Measurements from ENCODE around the gene RAD51AP2.
"Not testable (repeated sequence)": the region's sequence is repeated elsewhere in the genome, so short reads cannot be mapped to it uniquely, and the experiment has no call there.

Gene RAD51AP2

DNA sequence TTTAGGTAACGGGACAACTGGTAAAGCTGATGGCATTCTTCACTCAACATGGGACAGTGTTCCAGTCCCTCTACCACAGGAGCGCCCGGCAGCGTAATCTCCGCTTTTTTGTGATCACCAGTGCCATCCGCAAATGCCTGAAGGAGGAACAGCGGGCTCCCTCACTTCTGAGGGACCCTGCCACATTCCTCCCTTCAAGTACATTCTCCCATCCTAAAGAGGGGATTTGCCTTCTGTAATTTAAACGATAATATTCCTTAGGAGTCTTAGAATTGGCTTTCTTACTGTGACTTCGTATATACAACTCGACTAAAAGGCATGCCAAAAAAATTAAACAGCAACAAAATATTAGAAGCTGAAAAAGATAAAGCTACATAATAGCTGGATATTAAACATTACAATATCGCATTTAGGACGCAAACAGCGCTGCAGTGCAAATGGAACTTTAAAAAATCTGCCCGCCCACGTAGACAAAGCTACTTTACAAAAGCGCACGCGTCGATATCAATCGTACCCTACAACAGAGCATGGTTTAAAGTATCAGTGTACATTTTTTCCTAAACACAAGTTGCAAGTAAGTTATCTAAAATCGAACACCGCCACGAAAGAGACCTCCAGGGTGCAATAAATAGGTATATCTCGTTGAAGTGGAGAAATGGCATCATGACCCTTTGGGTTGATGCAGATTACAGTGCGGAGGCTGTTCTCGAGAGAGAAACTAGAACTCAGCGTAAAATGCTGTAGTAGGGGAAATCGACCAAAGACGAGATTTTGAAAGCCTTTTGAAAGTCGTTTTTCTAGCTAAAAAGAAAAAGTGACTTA lies 20.0 kb upstream of the RAD51AP2 start:
- no peak for DNase-seq (ENCODE audit: low read depth in 2 of 2)

DNA sequence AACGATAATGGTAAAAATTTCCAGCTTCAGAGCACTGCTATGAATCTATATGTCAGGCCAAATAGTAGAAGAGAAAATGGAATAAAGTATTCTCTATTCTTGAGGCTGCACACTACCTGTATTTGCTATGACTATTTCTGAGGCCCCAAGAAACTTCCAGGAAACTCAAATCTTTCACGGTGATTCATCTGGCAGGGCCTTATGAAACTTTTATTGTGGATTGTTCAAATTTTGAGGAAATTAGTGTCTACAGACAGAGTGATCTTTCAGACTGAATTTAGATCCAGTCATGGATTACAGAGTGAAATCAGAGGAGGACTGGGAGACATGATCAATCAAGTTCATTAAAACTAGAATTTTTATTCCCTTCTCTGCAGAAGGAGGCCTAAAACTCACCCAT lies 18.2 kb upstream of the RAD51AP2 start:
- no peak for DNase-seq (ENCODE audit: low read depth in 2 of 2)

DNA sequence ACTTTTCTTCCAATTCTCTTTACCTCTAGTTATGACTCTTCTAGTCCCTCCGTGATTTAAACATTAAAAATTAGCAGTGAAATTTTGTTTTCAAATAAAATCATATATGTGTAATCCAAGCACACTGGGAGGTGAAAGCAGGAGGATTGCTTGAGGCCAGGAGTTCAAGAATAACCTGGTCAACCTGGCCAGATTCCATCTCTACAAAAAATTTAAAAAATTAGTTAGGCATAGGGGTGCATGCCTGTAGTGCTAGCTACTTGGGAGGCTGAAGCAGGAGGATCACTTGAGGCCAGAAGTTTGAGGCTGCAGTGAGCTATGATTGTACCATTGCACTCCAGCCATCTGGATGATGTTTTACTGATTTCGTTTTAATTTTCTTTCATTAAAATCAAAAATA lies 15.3 kb upstream of the RAD51AP2 start:
- DNase-seq (ENCODE audit: low read depth in 2 of 2), result no peak

DNA sequence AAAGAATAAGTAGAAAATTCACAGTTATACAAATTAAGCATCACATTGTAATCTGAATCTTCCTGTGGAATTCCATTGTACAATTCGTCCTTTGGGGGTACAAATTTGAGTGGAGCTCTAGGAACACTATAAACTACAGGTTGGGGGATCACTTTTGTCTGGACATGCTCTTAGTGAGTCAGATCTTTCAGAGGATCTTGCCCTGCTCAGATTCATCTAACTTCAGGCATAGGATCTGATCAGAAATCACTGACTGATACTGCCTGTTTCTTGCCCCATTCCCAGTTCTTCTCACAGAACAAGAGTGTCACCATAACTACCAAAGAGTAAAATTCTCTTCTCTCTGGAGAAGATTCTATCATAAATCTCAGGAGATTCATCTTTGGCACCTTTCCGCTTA lies 11.5 kb upstream of the RAD51AP2 start:
- no peak for DNase-seq (ENCODE audit: low read depth in 2 of 2)

DNA sequence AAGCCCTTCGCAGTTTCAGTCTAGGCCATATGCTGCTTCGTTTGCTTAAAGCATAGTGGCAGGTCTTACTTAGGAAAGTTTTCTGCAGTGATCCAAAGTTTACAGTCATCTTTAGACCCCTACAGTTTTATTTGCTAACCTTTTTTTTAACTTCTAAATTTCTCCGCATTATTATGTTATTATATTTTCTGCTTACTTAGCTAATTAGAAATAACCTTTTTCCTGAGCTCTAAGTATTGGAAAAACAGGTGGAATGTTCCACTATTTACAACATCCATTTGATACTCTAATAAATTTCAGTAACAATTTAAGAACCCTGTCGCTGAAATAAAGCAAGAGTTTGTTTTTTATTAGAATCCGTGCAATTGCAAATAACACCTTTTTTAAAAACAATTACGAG lies 4.1 kb upstream of the RAD51AP2 start:
- DNase-seq (ENCODE audit: low read depth in 2 of 2), result no peak

DNA sequence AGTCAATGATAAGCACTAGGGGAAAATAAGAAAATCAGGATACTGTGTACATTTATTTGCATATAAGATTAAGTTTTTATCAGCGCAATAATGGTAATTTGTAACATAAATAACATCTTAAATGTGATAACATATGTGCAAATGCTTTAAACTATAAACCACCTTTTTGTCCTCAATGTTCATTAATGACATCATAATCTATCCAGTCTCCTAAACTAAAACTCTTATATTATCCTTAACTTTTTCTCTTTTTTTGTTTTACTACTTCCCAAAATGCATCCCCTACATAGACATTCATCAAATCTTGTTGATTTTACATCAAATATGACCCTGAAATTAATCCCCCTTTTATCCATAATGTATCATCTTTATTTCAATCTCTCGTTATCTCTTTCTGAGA lies 3.4 kb upstream of the RAD51AP2 start:
- DNase-seq (ENCODE audit: low read depth in 2 of 2), result no peak

DNA sequence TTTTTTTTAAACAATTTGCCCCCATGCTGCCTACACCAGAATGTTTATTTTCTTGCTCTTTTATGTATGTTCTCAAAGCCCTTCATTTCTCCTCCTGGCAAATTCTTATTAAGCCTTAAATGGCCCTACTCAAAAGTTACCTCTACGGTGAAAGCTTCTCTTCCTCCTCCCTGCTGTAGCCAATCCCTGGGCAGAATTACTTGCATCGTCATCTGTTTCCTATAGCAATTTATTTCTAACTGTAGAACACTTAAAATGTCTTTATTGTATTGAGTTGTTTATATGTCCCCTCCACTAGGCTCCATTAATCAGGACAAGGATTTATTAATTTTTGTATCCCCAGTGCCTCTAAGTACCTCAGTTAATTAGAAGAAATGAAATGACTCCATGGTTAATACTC lies 2.5 kb upstream of the RAD51AP2 start:
- DNase-seq (ENCODE audit: low read depth in 2 of 2), result no peak

DNA sequence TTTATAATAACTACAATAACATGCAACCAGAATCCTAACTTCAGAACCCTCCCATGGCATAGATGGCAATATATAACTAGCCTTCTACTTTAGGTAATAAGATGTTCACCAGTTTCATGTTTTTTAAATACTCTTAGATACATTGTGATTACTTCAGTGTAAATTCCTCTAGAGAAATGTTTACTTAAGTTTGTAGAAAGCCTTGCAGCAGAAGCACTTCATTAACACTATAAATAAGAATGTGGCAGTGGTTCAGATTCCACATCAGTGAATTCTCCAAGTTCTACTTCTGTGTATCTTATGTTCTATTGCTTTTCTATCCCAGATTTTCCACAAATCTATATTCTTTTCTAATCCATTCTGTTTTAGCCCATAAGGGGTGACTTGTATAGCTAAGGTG lies 1.2 kb upstream of the RAD51AP2 start:
- no peak for DNase-seq (ENCODE audit: low read depth in 2 of 2)

DNA sequence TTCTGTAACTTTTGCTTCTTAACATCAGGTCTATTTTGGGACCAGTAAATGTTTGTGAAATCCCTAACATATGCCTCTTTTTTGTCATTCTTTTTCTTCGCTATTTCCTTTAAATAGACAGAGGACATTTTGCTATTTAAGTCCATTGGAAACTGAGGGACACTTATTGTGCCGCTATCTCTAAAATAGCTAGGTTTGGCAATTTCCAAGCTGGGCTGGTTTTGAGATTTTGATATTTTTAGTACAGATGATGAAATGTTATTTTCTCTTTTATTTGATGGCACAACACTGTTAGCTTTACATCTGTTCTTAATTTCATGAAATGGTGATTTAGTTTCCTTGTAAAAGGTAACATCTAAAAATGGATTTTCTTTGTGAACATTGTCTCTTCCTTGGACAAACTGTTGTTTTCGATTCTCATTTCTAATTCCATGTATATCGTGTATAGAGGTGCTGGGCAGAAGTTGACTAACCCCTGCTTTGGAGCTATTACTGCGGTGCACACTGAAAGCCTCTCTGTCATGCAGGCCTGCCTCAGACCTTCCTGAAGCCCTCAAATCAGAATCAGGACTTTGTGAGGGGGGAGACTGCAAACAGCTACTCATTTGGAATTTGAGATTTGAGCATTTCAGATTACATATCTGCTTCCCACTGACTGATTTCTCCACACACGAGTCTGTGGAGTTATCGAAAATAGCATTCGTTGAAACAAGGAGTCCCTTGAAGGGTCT lies 594 bp downstream of the RAD51AP2 start:
- DNase-seq (ENCODE audit: low read depth in 2 of 2), result no peak

DNA sequence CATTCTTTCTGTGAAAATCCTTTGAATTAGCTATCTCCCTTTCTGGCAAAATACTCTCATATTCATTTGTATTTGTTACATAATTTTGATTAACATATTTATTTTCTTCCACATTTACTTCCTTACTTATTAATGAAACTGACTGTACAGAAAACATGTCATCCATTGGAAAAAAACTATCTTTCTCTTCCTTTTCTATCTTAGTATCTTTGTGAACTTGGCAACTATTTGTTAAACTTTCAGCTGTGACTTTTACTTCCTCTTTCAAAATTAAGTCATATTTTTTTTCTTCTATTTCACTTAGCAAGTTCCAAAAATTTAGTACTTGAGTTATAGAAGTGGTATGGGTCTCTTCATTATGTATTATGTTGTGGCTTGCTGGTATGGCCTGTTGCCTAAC lies 2.6 kb downstream of the RAD51AP2 start:
- no peak for DNase-seq (ENCODE audit: low read depth in 2 of 2)

DNA sequence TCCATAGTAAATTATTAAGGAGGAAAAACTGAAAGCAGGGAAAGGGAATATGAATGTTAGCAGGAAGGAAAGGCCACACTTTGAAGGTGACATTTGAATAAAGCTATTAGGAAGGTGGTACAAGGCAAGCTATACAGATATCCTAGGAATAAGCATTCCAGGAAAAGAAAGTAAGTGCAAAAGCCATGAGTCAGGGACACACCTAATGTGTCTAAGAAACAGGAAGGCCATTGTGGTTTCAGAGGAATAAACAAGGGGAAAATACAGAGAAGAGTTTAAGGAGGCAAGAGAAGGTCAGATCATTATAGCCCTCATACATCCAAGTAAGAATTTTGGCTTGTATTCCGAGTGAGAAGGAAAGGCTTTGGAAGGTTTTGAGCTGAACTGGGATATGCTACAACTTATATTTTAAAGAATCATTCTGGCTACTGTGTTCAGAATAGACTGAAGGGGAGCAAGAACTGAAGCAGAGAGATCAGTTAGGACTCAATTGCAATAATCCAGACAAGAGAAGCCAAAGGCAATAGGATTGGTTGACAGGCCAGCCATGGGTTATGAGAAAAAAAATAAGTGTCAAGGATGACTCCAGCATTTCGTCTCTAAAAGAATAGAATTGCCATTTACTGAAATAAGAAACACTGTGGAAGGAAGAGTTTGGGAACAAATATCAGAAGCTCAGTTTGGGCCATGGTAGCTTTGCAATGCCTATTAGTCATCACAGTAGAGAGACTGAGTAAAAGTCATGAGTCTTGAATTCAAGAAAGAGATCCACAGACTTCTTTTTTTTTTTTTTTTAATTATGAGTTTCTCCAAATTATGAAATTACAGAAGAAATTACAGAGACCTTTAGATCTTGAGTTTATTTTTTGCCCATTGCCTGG lies 11.3 kb downstream of the RAD51AP2 start:
- no peak for DNase-seq (ENCODE audit: low read depth in 2 of 2)

DNA sequence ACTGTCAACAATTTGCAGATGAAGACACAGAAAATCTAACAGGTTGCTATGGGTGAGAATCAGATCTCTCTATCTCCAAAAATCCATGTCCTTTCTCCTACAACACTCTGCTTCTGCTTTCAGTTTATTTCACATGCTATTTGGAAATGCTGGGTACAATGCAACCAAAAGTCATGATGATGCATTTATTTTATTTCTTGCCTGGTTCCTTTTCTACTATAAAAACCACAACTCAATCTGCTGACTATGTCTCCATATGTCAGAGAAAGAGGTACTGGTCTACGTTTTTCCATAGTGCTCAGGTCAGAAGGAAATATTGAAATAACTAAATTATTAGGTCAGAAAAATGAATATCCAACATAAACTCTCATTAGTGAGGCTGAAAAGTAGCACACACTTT lies 20.5 kb downstream of the RAD51AP2 start:
- DNase-seq (ENCODE audit: low read depth in 2 of 2), result no peak

DNA sequence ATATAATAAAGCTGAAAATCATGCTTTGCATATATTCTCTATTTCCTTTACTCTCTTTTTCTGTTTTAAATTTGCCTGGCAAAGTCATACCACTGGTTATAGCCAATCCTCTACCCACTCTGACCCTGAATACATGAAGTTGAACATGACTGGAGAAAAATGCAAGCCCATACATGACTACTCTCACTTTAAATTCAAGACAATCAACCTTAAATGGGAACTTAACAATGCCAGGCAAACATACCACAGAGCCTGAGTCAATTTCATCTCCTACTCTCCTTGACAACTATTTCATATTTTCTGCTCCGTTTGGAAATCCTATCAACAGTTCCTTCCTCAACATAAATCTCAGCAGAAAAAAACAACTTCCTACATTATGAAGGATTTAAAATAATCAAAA lies 22.6 kb downstream of the RAD51AP2 start:
- DNase-seq (ENCODE audit: low read depth in 2 of 2), result no peak

DNA sequence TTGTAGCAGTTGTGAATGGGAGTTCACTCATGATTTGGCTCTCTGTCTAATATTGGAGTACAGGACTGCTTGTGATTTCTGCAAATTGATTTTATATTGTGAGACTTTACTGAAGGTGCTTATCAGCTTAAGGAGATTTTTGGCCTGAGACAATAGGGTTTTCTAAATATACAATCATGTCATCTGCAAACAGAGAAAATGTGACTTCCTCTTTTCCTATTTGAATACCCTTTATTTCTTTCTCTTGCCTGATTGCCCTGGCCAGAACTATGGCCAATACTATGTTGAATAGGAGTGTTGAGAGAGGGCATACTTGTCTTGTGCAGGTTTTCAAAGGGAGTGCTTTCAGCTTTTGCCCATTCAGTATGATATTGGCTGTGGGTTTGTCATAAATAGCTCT lies 28.1 kb downstream of the RAD51AP2 start:
- DNase-seq (ENCODE audit: low read depth in 2 of 2), result not testable (repeated sequence)

DNA sequence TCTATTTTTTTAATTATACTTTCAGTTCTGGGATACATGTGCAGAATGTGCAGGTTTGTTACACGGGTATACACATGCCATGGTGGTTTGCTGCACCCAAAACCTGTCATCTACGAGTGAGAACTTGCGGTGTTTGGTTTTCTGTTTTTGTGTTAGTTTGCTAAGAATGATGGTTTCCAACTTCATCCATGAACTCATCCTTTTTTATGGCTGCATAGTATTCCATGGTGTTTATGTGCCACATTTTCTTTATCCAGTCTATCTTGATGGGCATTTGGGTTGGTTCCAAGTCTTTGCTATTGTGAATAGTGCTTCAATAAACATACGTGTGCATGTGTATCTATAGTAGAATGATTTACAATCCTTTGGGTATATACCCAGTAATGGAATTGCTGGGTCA lies 29.6 kb downstream of the RAD51AP2 start:
- DNase-seq (ENCODE audit: low read depth in 2 of 2), result not testable (repeated sequence)

DNA sequence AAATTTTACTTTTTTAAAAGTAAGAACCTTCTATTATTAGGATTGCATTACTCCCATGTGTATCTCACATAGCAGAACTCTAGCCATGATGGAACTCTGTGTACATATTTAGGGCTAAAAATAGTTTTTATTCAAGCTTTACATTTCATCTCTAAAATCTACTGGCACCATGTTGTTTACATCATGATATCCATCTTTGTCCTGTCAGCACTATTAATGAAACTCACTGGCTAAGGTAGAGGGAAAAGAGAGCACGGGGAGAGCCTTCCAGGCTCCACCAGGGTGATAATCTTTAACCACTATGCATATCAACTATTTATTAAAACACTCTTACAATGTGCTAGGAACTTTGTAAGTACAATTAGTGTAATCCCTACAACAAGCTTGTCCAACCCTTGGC lies 34.7 kb downstream of the RAD51AP2 start:
- no peak for DNase-seq (ENCODE audit: low read depth in 2 of 2)

DNA sequence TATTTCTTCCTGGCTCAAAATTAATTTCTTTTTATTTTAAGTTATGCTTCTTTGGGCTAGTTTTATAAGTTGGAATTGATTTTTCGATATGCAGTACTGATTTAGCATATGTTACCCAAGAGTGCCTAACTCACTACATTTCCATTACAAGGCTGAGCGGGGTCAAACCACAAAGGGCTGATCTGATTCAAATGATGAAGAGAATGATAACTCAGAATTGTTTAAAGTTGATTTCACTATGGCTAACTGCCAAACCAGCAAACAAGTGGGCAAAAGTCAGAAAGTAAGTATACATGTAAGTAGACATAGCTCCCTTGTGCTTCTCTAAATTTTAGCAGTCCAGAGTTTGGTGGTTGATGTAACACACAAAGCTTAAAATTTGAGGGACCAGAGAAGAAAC lies 35.6 kb downstream of the RAD51AP2 start:
- DNase-seq (ENCODE audit: low read depth in 2 of 2), result no peak

DNA sequence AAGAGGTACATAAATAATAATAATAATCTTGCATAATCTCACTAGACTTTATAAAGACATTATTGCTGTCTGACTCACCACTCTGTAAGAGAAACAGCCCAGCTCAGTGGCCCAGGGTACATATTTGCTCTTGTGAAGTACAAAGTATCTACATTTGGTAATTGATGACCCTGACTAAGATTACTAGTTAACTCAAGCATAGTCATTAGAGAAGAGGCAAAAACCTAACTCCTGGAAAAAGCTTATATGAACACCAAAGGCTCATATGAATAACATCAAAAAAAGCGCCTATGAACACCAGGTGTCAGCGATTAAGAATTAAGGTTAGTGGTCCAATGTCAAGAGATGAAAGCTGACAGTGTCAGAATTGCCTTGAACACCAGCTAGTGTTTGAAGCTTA lies 38.4 kb downstream of the RAD51AP2 start:
- no peak for DNase-seq (ENCODE audit: low read depth in 2 of 2)

DNA sequence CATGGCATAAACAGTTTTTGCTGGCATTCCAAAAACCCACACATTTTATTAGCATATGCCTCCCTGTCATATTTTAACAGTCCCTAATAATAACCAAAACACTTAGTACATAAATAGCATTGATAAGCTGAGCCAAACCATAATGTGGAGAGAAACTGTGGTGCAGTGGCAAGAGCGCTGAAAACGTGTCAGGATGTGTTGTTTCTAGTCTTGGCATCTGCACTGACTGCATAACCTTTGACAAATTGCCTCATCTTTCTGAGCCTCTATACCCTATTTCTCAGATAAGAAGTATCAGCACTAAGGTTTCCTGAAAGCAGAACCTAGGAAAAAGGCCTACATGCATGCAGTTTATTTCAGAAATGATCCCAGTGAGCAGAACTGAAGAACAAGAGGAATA lies 41.4 kb downstream of the RAD51AP2 start:
- DNase-seq (ENCODE audit: low read depth in 2 of 2), result no peak

DNA sequence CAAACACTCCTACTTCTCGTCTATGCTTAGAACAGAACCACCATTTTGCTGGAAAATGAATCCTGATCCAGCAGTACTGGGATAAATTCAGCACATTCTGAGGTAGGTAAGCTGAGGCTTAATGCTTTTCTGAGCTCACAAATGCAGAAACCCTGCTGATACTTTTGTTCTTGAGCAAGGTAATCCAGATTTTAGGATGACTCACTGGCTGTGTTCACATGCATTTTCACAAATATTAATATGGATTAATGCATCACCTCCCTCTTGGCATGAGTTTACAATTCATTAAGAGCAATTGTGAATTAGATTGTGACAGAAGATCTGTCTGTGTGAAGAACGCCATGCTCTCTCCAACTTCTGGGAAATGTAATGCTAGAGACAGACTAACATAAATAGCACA lies 42.2 kb downstream of the RAD51AP2 start:
- no peak for DNase-seq (ENCODE audit: low read depth in 2 of 2)

DNA sequence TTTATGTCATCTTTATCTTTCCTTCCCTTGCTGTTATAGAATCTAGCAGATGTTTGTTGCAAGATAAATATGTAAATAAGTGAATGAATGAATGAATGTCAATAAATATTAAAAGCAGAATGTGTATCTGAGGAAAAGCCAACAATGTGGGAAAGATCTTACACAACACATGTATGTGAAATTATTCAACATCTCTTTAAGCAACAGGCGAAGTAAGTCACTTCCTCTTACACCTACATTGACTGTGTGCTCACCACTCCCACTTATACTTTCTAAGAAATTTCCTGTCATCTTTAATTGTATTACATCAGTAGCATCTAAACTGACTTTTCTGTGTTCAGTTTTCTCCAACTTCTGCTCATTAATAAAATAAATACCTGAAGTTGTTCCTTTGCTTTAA lies 43.0 kb downstream of the RAD51AP2 start:
- no peak for DNase-seq (ENCODE audit: low read depth in 2 of 2)

DNA sequence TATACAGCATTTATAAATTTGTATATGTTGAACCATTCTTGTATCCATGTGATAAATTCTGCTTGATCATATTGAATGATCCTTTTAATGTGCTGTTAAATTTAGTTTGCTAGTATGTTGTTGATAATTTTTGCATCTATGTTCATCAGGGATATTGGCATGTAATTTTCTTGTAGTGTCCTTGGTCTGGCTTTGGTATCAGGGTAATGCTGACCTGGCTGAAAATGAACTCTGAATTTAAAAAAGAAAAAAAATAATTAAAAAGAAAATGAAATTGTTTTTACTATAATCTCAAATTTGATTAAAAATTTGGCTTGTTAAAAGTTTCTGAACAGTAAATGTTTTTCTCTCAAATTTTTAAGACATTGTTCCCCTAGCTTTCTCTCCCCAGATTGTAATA lies 46.3 kb downstream of the RAD51AP2 start:
- DNase-seq (ENCODE audit: low read depth in 2 of 2), result no peak
